Neural cell (in vitro differentiated cells): ENCODE measurements around the gene C1QTNF7. TPM values are rescaled to one million over a fixed set of nuclear protein-coding genes. Genes with fewer than 3 reads are reported as not detected.

Experiments
- H2AFZ ChIP-seq: fragments of 200-600, 300-800 bp; sonication (generic), shearing (Covaris generic); 2 replicates; pipeline ENCODE4 v1.6.0; 2014; ENCODE audit warnings: low read depth, mild to moderate bottlenecking, antibody characterized with exemption, low read length, moderate library complexity
- H3F3A ChIP-seq: fragments of 200-600 bp; shearing (Covaris generic); 2 replicates; pipeline ENCODE4 v1.6.1; 2016; ENCODE audit warnings: mild to moderate bottlenecking, moderate library complexity, mixed read lengths, antibody characterized with exemption, low read length; ENCODE audit not compliant: insufficient read depth, poor library complexity, severe bottlenecking
- H3K27ac ChIP-seq: fragments of 200-600, 300-800 bp; sonication (generic), shearing (Covaris generic); 2 replicates; pipeline ENCODE4 v1.5.1; 2014; ENCODE audit warnings: mild to moderate bottlenecking, low read length, moderate library complexity
- H3K27me3 ChIP-seq: fragments of 300-800, 200-600 bp; sonication (generic), shearing (Covaris generic); 2 replicates; pipeline ENCODE4 v1.6.0; 2014; ENCODE audit warnings: mild to moderate bottlenecking, low read depth, low read length, moderate library complexity; ENCODE audit not compliant: insufficient read depth
- H3K36me3 ChIP-seq: fragments of 300-800, 200-600 bp; sonication (generic), shearing (Covaris generic); 2 replicates; pipeline ENCODE4 v1.5.1; 2014; ENCODE audit warnings: mild to moderate bottlenecking, antibody characterized with exemption, low read length, moderate library complexity; ENCODE audit not compliant: insufficient read depth
- H3K4me2 ChIP-seq: fragments of 300-800, 200-600 bp; sonication (generic), shearing (Covaris generic); 2 replicates; pipeline ENCODE4 v1.6.0; 2014; ENCODE audit warnings: mild to moderate bottlenecking, low read length
- H3K4me3 ChIP-seq: fragments of 300-800, 200-600 bp; sonication (generic), shearing (Covaris generic); 2 replicates; pipeline ENCODE4 v1.5.1; 2014; ENCODE audit warnings: mild to moderate bottlenecking, low read length, moderate library complexity
- H3K79me2 ChIP-seq: fragments of 200-600 bp; shearing (Covaris generic); replicated peaks from 2 replicates; pipeline ENCODE4 v1.6.0; 2014; ENCODE audit warnings: mild to moderate bottlenecking, low read length, moderate library complexity; ENCODE audit not compliant: insufficient read depth
- H3K9ac ChIP-seq: fragments of 300-800, 200-600 bp; sonication (generic), shearing (Covaris generic); 2 replicates; pipeline ENCODE4 v1.6.1; 2016; ENCODE audit warnings: mild to moderate bottlenecking, low read length, mixed read lengths
- H3K9me2 ChIP-seq: fragments of 200-600 bp; shearing (Covaris generic); 2 replicates; pipeline ENCODE4 v1.6.1; 2016; ENCODE audit warnings: mild to moderate bottlenecking, low read length, mixed read lengths; ENCODE audit not compliant: insufficient read depth
- H3K9me3 ChIP-seq: fragments of 200-600, 300-800 bp; sonication (generic), shearing (Covaris generic); 2 replicates; pipeline ENCODE4 v1.6.1; 2016; ENCODE audit warnings: mild to moderate bottlenecking, mixed run types, low read length, moderate library complexity, mixed read lengths
- H4K20me1 ChIP-seq: fragments of 200-600 bp; shearing (Covaris generic); 2 replicates; pipeline ENCODE4 v1.6.1; 2016; ENCODE audit warnings: mild to moderate bottlenecking, mixed run types; ENCODE audit not compliant: insufficient read depth
- CTCF ChIP-seq: fragments of 450-650 bp; IDR thresholded peaks from 2 replicates; pipeline ENCODE4 v1.5.1; 2014; ENCODE audit warnings: antibody characterized with exemption, mild to moderate bottlenecking, moderate library complexity; ENCODE audit not compliant: poor library complexity, severe bottlenecking
- EP300 ChIP-seq: fragments of 450-650 bp; conservative IDR thresholded peaks from 2 replicates; pipeline ENCODE4 v1.6.1; 2014; ENCODE audit warnings: antibody characterized with exemption, mild to moderate bottlenecking, moderate library complexity; ENCODE audit not compliant: poor library complexity, severe bottlenecking
- EZH2 ChIP-seq: fragments of 200-600, 300-800 bp; shearing (Covaris generic), sonication (generic); IDR thresholded peaks from 2 replicates; pipeline ENCODE4 v1.6.1; 2014; ENCODE audit warnings: antibody characterized with exemption, low read length, borderline replicate concordance, mild to moderate bottlenecking; ENCODE audit not compliant: insufficient read depth, poor library complexity, severe bottlenecking
- POLR2AphosphoS5 ChIP-seq: IDR thresholded peaks from 2 replicates; pipeline ENCODE4 v1.6.1; 2012
- RAD21 ChIP-seq: fragments of 450-650 bp; conservative IDR thresholded peaks from 2 replicates; pipeline ENCODE4 v1.6.1; 2014; ENCODE audit warnings: antibody characterized with exemption, mild to moderate bottlenecking, moderate library complexity
- REST ChIP-seq: IDR thresholded peaks from 2 replicates; pipeline ENCODE4 v1.6.1; 2012; ENCODE audit warnings: borderline replicate concordance
- TAF1 ChIP-seq: IDR thresholded peaks from 2 replicates; pipeline ENCODE4 v1.6.1; 2012; ENCODE audit warnings: low read depth
- polyA plus RNA-seq: library from polyadenylated mRNA; depleted of rRNA; stranded (reverse); fragments of >200 nt; gene quantifications from 2 replicates; pipeline ENCODE4 v1.2.3, GENCODE V29; 2014

Gene C1QTNF7
- polyA plus RNA-seq, 1 donor from 2014 or later = not detected

GRCh38 chr4:15414551-15415091 lies 13.2 kb upstream of the C1QTNF7 start:
- Histone ChIP-seq H3K27me3 (no peaks in the 10 kb centered on the region), H4K20me1 (no peaks in the 10 kb centered on the region), H3K4me2 (no peak overlapping the region), H3K27ac (no peak overlapping the region), H3F3A (no peaks in the 10 kb centered on the region), H3K4me3 (no peak overlapping the region), H2AFZ (no peak overlapping the region), H3K79me2 (no peaks in the 10 kb centered on the region), H3K9me3 (no peaks in the 10 kb centered on the region), H3K36me3 (no peaks in the 10 kb centered on the region), H3K9ac (no peak overlapping the region), H3K9me2 (no peaks in the 10 kb centered on the region)
- TF ChIP-seq REST = no peak
- TF ChIP-seq CTCF = no peak
- no peak for TF ChIP-seq EZH2
- no peak for TF ChIP-seq TAF1
- no peak for TF ChIP-seq RAD21
- no peak for TF ChIP-seq EP300
- TF ChIP-seq POLR2AphosphoS5 = no peak

GRCh38 chr4:15416357-15417232 lies 11.2 kb upstream of the C1QTNF7 start:
- no peak overlapping the region for H3K9ac ChIP-seq
- no peaks in the 10 kb centered on the region for H3K79me2 ChIP-seq
- no peaks in the 10 kb centered on the region for H3K27me3 ChIP-seq
- H2AFZ ChIP-seq = no peak overlapping the region
- no peak for TF ChIP-seq TAF1
- no peak for TF ChIP-seq REST
- H3K4me2 ChIP-seq = no peak overlapping the region
- no peaks in the 10 kb centered on the region for H3K9me3 ChIP-seq
- no peaks in the 10 kb centered on the region for H4K20me1 ChIP-seq
- no peaks in the 10 kb centered on the region for H3K36me3 ChIP-seq
- H3K9me2 ChIP-seq = no peaks in the 10 kb centered on the region
- no peak overlapping the region for H3K27ac ChIP-seq
- H3K4me3 ChIP-seq = no peak overlapping the region
- H3F3A ChIP-seq = no peaks in the 10 kb centered on the region
